ENCODE results near the gene EIF5B.

The EIF5B gene

GRCh38 chr2:99414566-99414965 lies 77.4 kb downstream of the EIF5B start:
- no peak for DNase-seq (ENCODE audit: low spot score)

GRCh38 chr2:99417396-99417795 lies 80.2 kb downstream of the EIF5B start:
- DNase-seq (ENCODE audit: low spot score): no peak

- no peak for DNase-seq (ENCODE audit: low spot score)
Observed at GRCh38 chr2:99420031-99420430, 82.8 kb downstream of the EIF5B start.

GRCh38 chr2:99420751-99421299 lies 83.6 kb downstream of the EIF5B start:
- DNase-seq (ENCODE audit: low spot score): no peak

GRCh38 chr2:99421469-99421868 lies 84.3 kb downstream of the EIF5B start:
- DNase-seq (ENCODE audit: low spot score): no peak

- DNase-seq (ENCODE audit: low spot score): no peak
Observed at GRCh38 chr2:99422599-99422998, 85.4 kb downstream of the EIF5B start.

- no peak for DNase-seq (ENCODE audit: low spot score)
Observed at GRCh38 chr2:99424371-99424770, 87.2 kb downstream of the EIF5B start.

GRCh38 chr2:99425022-99425421 lies 87.8 kb downstream of the EIF5B start:
- DNase-seq (ENCODE audit: low spot score): no peak

GRCh38 chr2:99430614-99431291 lies 93.6 kb downstream of the EIF5B start:
- no peak for DNase-seq (ENCODE audit: low spot score)

GRCh38 chr2:99431587-99432275 lies 94.5 kb downstream of the EIF5B start:
- DNase-seq (ENCODE audit: low spot score): no peak

GRCh38 chr2:99433340-99433739 lies 96.2 kb downstream of the EIF5B start:
- DNase-seq (ENCODE audit: low spot score): no peak

- no peak for DNase-seq (ENCODE audit: low spot score)
Observed at GRCh38 chr2:99436874-99437273, 99.7 kb downstream of the EIF5B start.

- no peak for DNase-seq (ENCODE audit: low spot score)
Observed at GRCh38 chr2:99439971-99440505, 102.8 kb downstream of the EIF5B start.

GRCh38 chr2:99442837-99443236 lies 105.6 kb downstream of the EIF5B start:
- no peak for DNase-seq (ENCODE audit: low spot score)

- DNase-seq (ENCODE audit: low spot score): no peak
Observed at GRCh38 chr2:99444222-99444621, 107.0 kb downstream of the EIF5B start.

GRCh38 chr2:99445065-99445464 lies 107.9 kb downstream of the EIF5B start:
- no peak for DNase-seq (ENCODE audit: low spot score)

GRCh38 chr2:99448556-99448955 lies 111.4 kb downstream of the EIF5B start:
- DNase-seq (ENCODE audit: low spot score): no peak

- DNase-seq (ENCODE audit: low spot score): no peak
Observed at GRCh38 chr2:99450199-99450598, 113.0 kb downstream of the EIF5B start.
